HL-60 (cell line): ENCODE data around the gene COP1.

ENCODE experiments used
- CTCF ChIP-seq: IDR thresholded peaks from one replicate; pipeline ENCODE4 v1.5.1; 2011; ENCODE audit warnings: low read length, control low read depth, inconsistent platforms; ENCODE audit not compliant: insufficient read depth
- GABPA ChIP-seq: IDR thresholded peaks from 2 replicates; pipeline ENCODE4 v1.6.1; 2012; ENCODE audit warnings: low read depth
- POLR2AphosphoS5 ChIP-seq: IDR thresholded peaks from 2 replicates; pipeline ENCODE4 v1.6.1; 2012; ENCODE audit warnings: low read depth
- REST ChIP-seq: IDR thresholded peaks from 2 replicates; pipeline ENCODE4 v1.6.1; 2012; ENCODE audit warnings: low read depth; ENCODE audit not compliant: insufficient replicate concordance

- TF ChIP-seq CTCF = no peak
- no peak for TF ChIP-seq POLR2AphosphoS5
- TF ChIP-seq REST = no peak
- TF ChIP-seq GABPA = no peak
Observed at GRCh38 chr1:176167210-176167609, 39.9 kb downstream of the COP1 start.
